Suprapubic skin (tissue), 4 donors: Measurements from ENCODE around the gene CD109.

ENCODE experiments used
- EP300 ChIP-seq: sonication (generic); formaldehyde crosslinking; IDR thresholded peaks from one replicate; pipeline ENCODE4 v1.6.1; 2017; ENCODE audit warnings: antibody characterized with exemption
- POLR2A ChIP-seq, 2 donors: fragments of 450-650 bp; IDR thresholded peaks; one replicate each; pipeline ENCODE4 v1.6.1; 2017; ENCODE audit warnings: antibody characterized with exemption in 2 of 2, mild to moderate bottlenecking in 2 of 2, moderate library complexity in 2 of 2
- POLR2AphosphoS5 ChIP-seq, 3 donors: sonication (generic); formaldehyde crosslinking; IDR thresholded peaks; one replicate each; pipeline ENCODE4 v1.6.1; 2017; ENCODE audit warnings: antibody characterized with exemption in 3 of 3
- TF ChIP-seq, protein P1 (sequence below), 2 donors: fragments of 200-600 bp in 1 of 2; fragments of 450-650 bp in 1 of 2; sonication (generic) in 1 of 2; IDR thresholded peaks; one replicate each; pipeline ENCODE4 v1.5.1; 2016 to 2019; ENCODE audit warnings: antibody characterized with exemption in 2 of 2, mild to moderate bottlenecking in 1 of 2, moderate library complexity in 1 of 2

DNA sequence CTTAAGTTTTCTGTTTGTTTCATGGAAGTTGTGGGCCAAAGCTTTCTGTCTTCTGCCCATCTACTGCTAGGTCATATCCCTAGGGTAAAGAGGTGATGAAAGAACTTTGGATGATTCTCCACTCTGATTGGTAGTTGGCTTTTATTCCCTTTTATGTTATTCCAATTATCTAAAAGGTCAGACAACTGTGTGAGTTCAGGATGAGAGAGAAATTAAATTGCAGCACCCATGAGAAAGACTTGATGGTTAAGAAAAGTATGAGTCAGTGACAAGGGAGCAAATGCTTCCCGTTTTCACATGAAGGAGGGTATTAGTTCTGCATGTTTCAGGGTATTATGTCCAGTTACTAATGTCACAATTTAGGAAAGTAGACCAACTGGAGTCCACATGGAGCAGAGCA, 136.3 kb downstream of the CD109 start:
- TF ChIP-seq, protein P1, sequence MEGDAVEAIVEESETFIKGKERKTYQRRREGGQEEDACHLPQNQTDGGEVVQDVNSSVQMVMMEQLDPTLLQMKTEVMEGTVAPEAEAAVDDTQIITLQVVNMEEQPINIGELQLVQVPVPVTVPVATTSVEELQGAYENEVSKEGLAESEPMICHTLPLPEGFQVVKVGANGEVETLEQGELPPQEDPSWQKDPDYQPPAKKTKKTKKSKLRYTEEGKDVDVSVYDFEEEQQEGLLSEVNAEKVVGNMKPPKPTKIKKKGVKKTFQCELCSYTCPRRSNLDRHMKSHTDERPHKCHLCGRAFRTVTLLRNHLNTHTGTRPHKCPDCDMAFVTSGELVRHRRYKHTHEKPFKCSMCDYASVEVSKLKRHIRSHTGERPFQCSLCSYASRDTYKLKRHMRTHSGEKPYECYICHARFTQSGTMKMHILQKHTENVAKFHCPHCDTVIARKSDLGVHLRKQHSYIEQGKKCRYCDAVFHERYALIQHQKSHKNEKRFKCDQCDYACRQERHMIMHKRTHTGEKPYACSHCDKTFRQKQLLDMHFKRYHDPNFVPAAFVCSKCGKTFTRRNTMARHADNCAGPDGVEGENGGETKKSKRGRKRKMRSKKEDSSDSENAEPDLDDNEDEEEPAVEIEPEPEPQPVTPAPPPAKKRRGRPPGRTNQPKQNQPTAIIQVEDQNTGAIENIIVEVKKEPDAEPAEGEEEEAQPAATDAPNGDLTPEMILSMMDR (IDR thresholded peaks at IDR 0.05) = no peak
- no peak for TF ChIP-seq EP300
- no peak for TF ChIP-seq POLR2A (IDR thresholded peaks at IDR 0.05)
- no peak for TF ChIP-seq POLR2AphosphoS5 (IDR thresholded peaks at IDR 0.05)
